PC-9 (cell line): ENCODE measurements around the gene HCAR1.
"Not testable (repeated sequence)": the region's sequence is repeated elsewhere in the genome, so short reads cannot be mapped to it uniquely, and the experiment has no call there.

Experiments
- EZH2 ChIP-seq: fragments of 200-600 bp; sonication (generic); IDR thresholded peaks from 2 replicates; pipeline ENCODE4 v1.8.0; 2017; ENCODE audit warnings: antibody characterized with exemption, low read depth
- TF ChIP-seq, protein P1 (sequence below): fragments of 200-600 bp; sonication (generic); conservative IDR thresholded peaks from 2 replicates; pipeline ENCODE4 v1.6.1; 2017; ENCODE audit warnings: mixed run types, antibody characterized with exemption, mild to moderate bottlenecking, moderate library complexity

DNA sequence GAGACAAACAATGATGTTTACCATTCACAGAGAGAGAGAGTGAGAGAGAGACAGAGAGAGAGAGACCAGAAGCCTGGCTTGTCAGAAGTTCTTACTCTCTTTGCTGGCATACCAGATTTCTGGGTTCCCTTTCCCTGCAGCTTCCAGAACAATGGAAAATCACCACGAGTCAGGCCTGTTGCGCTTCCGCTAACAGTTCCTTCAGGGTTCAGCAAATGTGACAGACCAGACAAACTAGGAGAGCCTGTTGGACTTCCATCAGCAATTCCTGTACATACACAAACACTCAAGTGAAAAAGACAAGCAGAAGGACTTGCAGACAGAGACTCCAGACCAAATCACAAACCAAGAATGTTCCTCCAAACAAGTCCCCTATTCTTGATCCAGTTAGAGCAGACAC lies 21.4 kb downstream of the HCAR1 start:
- TF ChIP-seq, protein P1, sequence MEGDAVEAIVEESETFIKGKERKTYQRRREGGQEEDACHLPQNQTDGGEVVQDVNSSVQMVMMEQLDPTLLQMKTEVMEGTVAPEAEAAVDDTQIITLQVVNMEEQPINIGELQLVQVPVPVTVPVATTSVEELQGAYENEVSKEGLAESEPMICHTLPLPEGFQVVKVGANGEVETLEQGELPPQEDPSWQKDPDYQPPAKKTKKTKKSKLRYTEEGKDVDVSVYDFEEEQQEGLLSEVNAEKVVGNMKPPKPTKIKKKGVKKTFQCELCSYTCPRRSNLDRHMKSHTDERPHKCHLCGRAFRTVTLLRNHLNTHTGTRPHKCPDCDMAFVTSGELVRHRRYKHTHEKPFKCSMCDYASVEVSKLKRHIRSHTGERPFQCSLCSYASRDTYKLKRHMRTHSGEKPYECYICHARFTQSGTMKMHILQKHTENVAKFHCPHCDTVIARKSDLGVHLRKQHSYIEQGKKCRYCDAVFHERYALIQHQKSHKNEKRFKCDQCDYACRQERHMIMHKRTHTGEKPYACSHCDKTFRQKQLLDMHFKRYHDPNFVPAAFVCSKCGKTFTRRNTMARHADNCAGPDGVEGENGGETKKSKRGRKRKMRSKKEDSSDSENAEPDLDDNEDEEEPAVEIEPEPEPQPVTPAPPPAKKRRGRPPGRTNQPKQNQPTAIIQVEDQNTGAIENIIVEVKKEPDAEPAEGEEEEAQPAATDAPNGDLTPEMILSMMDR: not testable (repeated sequence)
- not testable (repeated sequence) for TF ChIP-seq EZH2
